WTC11 (cell line): ENCODE results near the gene BMP7. TPM values are rescaled to one million over a fixed set of nuclear protein-coding genes. Genes with fewer than 3 reads are reported as not detected.
A peak's percentile ranks its signal among the peaks of the same experiment; 100 is the strongest.

Experiments
- ATAC-seq: fragments of 200-7000 bp; cut with Tn5 transposase; 2 replicates; pipeline ENCODE4 v1.10.0; 2021; ENCODE audit warnings: mild to moderate bottlenecking, moderate library complexity
- CTCF ChIA-PET: fragments of 300-600 bp; sonication (Branson Sonifier 250); formaldehyde crosslinking; loops from one replicate; lab custom pipeline; 2021; ENCODE audit warnings: antibody characterized with exemption; lab: Charles Lee
- POLR2A ChIA-PET: fragments of 350-600 bp; sonication (Branson Sonifier 250); formaldehyde crosslinking; loops from one replicate; lab custom pipeline; 2021; ENCODE audit warnings: antibody characterized with exemption; lab: Charles Lee
- DNase-seq: peaks from one replicate; pipeline ENCODE4 v3.0.0; 2021; ENCODE audit warnings: low spot score
- H3K27ac Mint-ChIP-seq: 2 replicates; pipeline ENCODE4 v1.8.0; 2021; ENCODE audit warnings: mixed read lengths
- H3K27me3 Mint-ChIP-seq: 2 replicates; pipeline ENCODE4 v1.8.0; 2021; ENCODE audit warnings: low read depth, mild to moderate bottlenecking, moderate library complexity, mixed read lengths
- H3K36me3 Mint-ChIP-seq: 2 replicates; pipeline ENCODE4 v1.8.0; 2021; ENCODE audit warnings: mixed read lengths
- H3K4me1 Mint-ChIP-seq: 2 replicates; pipeline ENCODE4 v1.8.0; 2022; ENCODE audit warnings: mixed read lengths
- H3K4me3 Mint-ChIP-seq: 2 replicates; pipeline ENCODE4 v1.8.0; 2021; ENCODE audit warnings: mild to moderate bottlenecking, moderate library complexity, mixed read lengths
- H3K9me3 Mint-ChIP-seq: 2 replicates; pipeline ENCODE4 v1.8.0; 2021; ENCODE audit warnings: mixed read lengths
- AR ChIP-seq: fragments of 250-450 bp; sonication (Bioruptor Pico); IDR thresholded peaks from 2 replicates; pipeline ENCODE4 v1.9.0; 2021; ENCODE audit warnings: mild to moderate bottlenecking
- CREM ChIP-seq: sonication (generic); formaldehyde crosslinking; IDR thresholded peaks from 2 replicates; pipeline ENCODE4 v1.8.1; 2022; ENCODE audit warnings: mild to moderate bottlenecking, missing genetic modification reagents, moderate library complexity
- CTCF ChIP-seq: fragments of 200-600 bp; IDR thresholded peaks from 2 replicates; pipeline ENCODE4 v1.8.0; 2022; ENCODE audit warnings: antibody characterized with exemption
- ELF4 ChIP-seq: sonication (generic); formaldehyde crosslinking; IDR thresholded peaks from 2 replicates; pipeline ENCODE4 v1.8.1; 2022; ENCODE audit warnings: low read depth, mild to moderate bottlenecking, moderate library complexity, missing genetic modification reagents
- FOXJ3 ChIP-seq: sonication (generic); formaldehyde crosslinking; IDR thresholded peaks from 2 replicates; pipeline ENCODE4 v1.9.0; 2021; ENCODE audit warnings: missing genetic modification reagents, mild to moderate bottlenecking, borderline replicate concordance
- MXD4 ChIP-seq: fragments of 250-450 bp; sonication (Bioruptor Pico); IDR thresholded peaks from 2 replicates; pipeline ENCODE4 v1.8.0; 2021; ENCODE audit warnings: mild to moderate bottlenecking, moderate library complexity, borderline replicate concordance
- NR1H2 ChIP-seq: sonication (generic); formaldehyde crosslinking; IDR thresholded peaks from 2 replicates; pipeline ENCODE4 v1.9.0; 2021; ENCODE audit warnings: mild to moderate bottlenecking, moderate library complexity, missing genetic modification reagents
- PRDM15 ChIP-seq: sonication (generic); formaldehyde crosslinking; IDR thresholded peaks from 2 replicates; pipeline ENCODE4 v1.8.0; 2022; ENCODE audit warnings: missing genetic modification reagents
- USF2 ChIP-seq: sonication (generic); formaldehyde crosslinking; IDR thresholded peaks from 2 replicates; pipeline ENCODE4 v1.8.1; 2023; ENCODE audit warnings: mild to moderate bottlenecking, missing genetic modification reagents, moderate library complexity
- ZBTB43 ChIP-seq: sonication (generic); formaldehyde crosslinking; IDR thresholded peaks from 2 replicates; pipeline ENCODE4 v1.8.1; 2023; ENCODE audit warnings: mild to moderate bottlenecking, missing genetic modification reagents
- ZNF396 ChIP-seq: fragments of 250-450 bp; sonication (Bioruptor Pico); IDR thresholded peaks from 2 replicates; pipeline ENCODE4 v1.8.0; 2021; ENCODE audit warnings: mild to moderate bottlenecking, moderate library complexity, borderline replicate concordance
- ZNF671 ChIP-seq: fragments of 250-450 bp; sonication (Bioruptor Pico); IDR thresholded peaks from 2 replicates; pipeline ENCODE4 v1.8.0; 2021; ENCODE audit warnings: mild to moderate bottlenecking
- total RNA-seq: library from RNA; stranded (reverse); gene quantifications from 3 replicates; pipeline ENCODE4 v1.2.3, GENCODE V29; 2021
- TF ChIP-seq, protein P1 (sequence below): sonication (generic); formaldehyde crosslinking; IDR thresholded peaks from 2 replicates; pipeline ENCODE4 v1.8.0; 2022; ENCODE audit warnings: mild to moderate bottlenecking, missing genetic modification reagents
- TF ChIP-seq, protein P2 (sequence below): fragments of 250-450 bp; sonication (Bioruptor Pico); conservative IDR thresholded peaks from 2 replicates; pipeline ENCODE4 v1.9.0; 2021; ENCODE audit warnings: mild to moderate bottlenecking
- TF ChIP-seq, protein P3 (sequence below): sonication (generic); formaldehyde crosslinking; IDR thresholded peaks from 2 replicates; pipeline ENCODE4 v1.8.1; 2023; ENCODE audit warnings: mild to moderate bottlenecking, moderate library complexity, missing genetic modification reagents
- TF ChIP-seq, protein P4 (sequence below): sonication (generic); formaldehyde crosslinking; IDR thresholded peaks from 2 replicates; pipeline ENCODE4 v1.8.1; 2023; ENCODE audit warnings: mild to moderate bottlenecking, missing genetic modification reagents
- TF ChIP-seq, protein P5 (sequence below): fragments of 250-450 bp; sonication (Bioruptor Pico); IDR thresholded peaks from 2 replicates; pipeline ENCODE4 v2.1.2; 2022; ENCODE audit warnings: mild to moderate bottlenecking, moderate library complexity

BMP7 gene
- total RNA-seq, 1 experiment from 2014 or later: 40.7 TPM

GRCh38 chr20:57135875-57136274 lies 130.6 kb downstream of the BMP7 start (continued):
- TF ChIP-seq PRDM15 (no peak), AR (no peak), ELF4 (CRISPR knock-in tag) (no peak), NR1H2 (no peak), USF2 (peak; percentile 80), FOXJ3 (no peak), CTCF (no peak)

DNA sequence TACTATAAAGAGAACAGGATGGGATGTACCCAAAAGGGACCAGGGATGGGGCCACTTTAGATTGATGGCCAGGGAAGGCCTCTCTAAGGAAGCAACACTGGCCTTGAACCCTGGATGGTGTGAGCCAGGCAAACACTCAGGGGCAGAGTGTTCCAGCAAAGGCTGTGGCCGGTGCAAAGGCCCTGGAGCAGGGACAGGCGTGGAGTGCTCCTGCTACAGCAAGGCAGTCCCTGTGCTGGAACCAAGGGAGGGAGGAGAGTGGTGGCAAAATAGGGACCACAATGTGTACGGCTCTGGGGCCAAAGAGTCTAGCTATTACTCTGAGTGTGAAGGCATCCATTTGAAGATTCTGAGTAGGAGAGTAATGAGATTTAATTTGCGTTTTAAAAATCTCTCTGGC lies 131.6 kb downstream of the BMP7 start:
- no peak overlapping the region for H3K27ac Mint-ChIP-seq
- no peak for ATAC-seq
- H3K4me3 Mint-ChIP-seq: no peak overlapping the region
- H3K4me1 Mint-ChIP-seq: no peaks in the 10 kb centered on the region
- POLR2A ChIA-PET: no interaction called here
- no peaks in the 10 kb centered on the region for H3K9me3 Mint-ChIP-seq
- CTCF ChIA-PET: interaction anchor here (1.2 kb wide), 1 partner anchor 195 kb away, joined by 3 read pairs; the partner anchor contains the start of gene SPO11
- DNase-seq: no peak
- H3K27me3 Mint-ChIP-seq: no peaks in the 10 kb centered on the region; the same call in 1 of the 2 replicates
- H3K36me3 Mint-ChIP-seq: no peaks in the 10 kb centered on the region
- TF ChIP-seq ZNF396 (CRISPR knock-in tag) (no peak), ZBTB43 (CRISPR knock-in tag) (no peak), MXD4 (CRISPR knock-in tag) (no peak), CREM (no peak), ZNF671 (CRISPR knock-in tag) (no peak)
- TF ChIP-seq, protein P1, sequence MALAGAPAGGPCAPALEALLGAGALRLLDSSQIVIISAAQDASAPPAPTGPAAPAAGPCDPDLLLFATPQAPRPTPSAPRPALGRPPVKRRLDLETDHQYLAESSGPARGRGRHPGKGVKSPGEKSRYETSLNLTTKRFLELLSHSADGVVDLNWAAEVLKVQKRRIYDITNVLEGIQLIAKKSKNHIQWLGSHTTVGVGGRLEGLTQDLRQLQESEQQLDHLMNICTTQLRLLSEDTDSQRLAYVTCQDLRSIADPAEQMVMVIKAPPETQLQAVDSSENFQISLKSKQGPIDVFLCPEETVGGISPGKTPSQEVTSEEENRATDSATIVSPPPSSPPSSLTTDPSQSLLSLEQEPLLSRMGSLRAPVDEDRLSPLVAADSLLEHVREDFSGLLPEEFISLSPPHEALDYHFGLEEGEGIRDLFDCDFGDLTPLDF (CRISPR knock-in tag): no peak
- TF ChIP-seq, protein P2, sequence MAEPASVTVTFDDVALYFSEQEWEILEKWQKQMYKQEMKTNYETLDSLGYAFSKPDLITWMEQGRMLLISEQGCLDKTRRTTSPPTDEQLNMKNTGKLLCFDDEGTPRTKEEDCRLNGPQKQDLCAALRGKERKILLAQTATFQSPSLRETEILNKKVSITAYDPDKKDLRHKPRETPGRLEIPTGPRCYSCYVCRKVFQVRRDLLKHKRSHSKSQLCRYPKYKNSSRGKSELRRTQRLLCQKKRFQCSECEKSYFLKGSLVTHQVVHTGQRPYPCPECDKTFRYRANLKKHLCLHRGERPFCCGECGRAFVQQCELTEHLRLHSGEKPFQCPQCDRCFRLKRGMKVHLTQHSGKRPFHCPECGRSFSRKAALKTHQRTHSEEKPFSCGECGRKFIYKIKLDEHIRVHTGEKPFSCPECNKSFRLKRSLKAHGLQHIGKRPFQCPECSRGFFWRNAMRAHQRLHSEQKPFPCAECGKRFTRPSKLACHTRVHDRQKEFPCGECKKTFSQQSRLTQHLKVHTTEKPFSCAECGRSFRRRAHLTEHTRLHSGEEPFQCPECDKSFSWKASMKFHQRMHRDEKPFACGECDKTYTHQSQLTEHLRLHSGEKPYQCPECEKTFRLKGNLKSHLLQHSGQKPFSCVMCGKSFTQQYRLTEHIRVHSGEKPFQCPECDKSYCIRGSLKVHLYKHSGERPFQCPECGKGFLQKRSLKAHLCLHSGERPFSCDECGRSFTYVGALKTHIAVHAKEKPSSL: no peak
- TF ChIP-seq, protein P3, sequence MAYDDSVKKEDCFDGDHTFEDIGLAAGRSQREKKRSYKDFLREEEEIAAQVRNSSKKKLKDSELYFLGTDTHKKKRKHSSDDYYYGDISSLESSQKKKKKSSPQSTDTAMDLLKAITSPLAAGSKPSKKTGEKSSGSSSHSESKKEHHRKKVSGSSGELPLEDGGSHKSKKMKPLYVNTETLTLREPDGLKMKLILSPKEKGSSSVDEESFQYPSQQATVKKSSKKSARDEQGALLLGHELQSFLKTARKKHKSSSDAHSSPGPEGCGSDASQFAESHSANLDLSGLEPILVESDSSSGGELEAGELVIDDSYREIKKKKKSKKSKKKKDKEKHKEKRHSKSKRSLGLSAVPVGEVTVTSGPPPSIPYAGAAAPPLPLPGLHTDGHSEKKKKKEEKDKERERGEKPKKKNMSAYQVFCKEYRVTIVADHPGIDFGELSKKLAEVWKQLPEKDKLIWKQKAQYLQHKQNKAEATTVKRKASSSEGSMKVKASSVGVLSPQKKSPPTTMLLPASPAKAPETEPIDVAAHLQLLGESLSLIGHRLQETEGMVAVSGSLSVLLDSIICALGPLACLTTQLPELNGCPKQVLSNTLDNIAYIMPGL: no peak
- TF ChIP-seq, protein P4, sequence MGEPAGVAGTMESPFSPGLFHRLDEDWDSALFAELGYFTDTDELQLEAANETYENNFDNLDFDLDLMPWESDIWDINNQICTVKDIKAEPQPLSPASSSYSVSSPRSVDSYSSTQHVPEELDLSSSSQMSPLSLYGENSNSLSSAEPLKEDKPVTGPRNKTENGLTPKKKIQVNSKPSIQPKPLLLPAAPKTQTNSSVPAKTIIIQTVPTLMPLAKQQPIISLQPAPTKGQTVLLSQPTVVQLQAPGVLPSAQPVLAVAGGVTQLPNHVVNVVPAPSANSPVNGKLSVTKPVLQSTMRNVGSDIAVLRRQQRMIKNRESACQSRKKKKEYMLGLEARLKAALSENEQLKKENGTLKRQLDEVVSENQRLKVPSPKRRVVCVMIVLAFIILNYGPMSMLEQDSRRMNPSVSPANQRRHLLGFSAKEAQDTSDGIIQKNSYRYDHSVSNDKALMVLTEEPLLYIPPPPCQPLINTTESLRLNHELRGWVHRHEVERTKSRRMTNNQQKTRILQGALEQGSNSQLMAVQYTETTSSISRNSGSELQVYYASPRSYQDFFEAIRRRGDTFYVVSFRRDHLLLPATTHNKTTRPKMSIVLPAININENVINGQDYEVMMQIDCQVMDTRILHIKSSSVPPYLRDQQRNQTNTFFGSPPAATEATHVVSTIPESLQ (CRISPR knock-in tag): no peak
- TF ChIP-seq, protein P5, sequence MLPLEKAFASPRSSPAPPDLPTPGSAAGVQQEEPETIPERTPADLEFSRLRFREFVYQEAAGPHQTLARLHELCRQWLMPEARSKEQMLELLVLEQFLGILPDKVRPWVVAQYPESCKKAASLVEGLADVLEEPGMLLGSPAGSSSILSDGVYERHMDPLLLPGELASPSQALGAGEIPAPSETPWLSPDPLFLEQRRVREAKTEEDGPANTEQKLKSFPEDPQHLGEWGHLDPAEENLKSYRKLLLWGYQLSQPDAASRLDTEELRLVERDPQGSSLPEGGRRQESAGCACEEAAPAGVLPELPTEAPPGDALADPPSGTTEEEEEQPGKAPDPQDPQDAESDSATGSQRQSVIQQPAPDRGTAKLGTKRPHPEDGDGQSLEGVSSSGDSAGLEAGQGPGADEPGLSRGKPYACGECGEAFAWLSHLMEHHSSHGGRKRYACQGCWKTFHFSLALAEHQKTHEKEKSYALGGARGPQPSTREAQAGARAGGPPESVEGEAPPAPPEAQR: no peak
